Gastroesophageal sphincter (tissue), 3 donors: ENCODE measurements around the gene OLA1.

Source experiments
- CTCF ChIP-seq, 4 experiments: fragments of 200-600 bp in 2 of 4; fragments of 450-650 bp in 2 of 4; sonication (generic) in 1 of 4; IDR thresholded peaks; one replicate each; pipeline ENCODE4 v1.5.1; 2017 to 2019; ENCODE audit warnings: antibody characterized with exemption in 4 of 4, mild to moderate bottlenecking in 2 of 4, moderate library complexity in 2 of 4
- EP300 ChIP-seq: sonication (generic); formaldehyde crosslinking; IDR thresholded peaks from one replicate; pipeline ENCODE4 v1.6.1; 2017; ENCODE audit warnings: antibody characterized with exemption, mild to moderate bottlenecking
- POLR2A ChIP-seq, 2 donors: fragments of 450-650 bp; IDR thresholded peaks; one replicate each; pipeline ENCODE4 v1.6.1; 2017; ENCODE audit warnings: antibody characterized with exemption in 2 of 2, mild to moderate bottlenecking in 2 of 2, moderate library complexity in 1 of 2
- POLR2AphosphoS5 ChIP-seq: sonication (generic); formaldehyde crosslinking; IDR thresholded peaks from one replicate; pipeline ENCODE4 v1.6.1; 2017; ENCODE audit warnings: antibody characterized with exemption

GRCh38 chr2:174171686-174172445, 76.5 kb downstream of the OLA1 start:
- TF ChIP-seq CTCF (IDR thresholded peaks at IDR 0.05) (no peak), POLR2A (IDR thresholded peaks at IDR 0.05) (no peak), POLR2AphosphoS5 (no peak), EP300 (no peak)
